Measurements from ENCODE around the gene PNPLA8. TPM values are rescaled to one million over a fixed set of nuclear protein-coding genes. Genes with fewer than 3 reads are reported as not detected.

PNPLA8 gene
- total and polyA plus RNA-seq, 2 of the 4 experiments (the other 2 are of a cell fraction), result 7.0 to 14.5 TPM

- dilution Hi-C loops (cut with HindIII; ENCODE audit: low sequenced_read_pairs, unreplicated experiment) (loop anchor here (25.0 kb wide), 1 partner anchor 300 kb away; no protein-coding TSS in a partner anchor), in situ Hi-C loops (cut with MboI; ENCODE audit: low sequenced_read_pairs) (loop anchor here (10.0 kb wide), 1 partner anchor 293 kb away; no protein-coding TSS in a partner anchor), intact Hi-C loops (cut with micrococcal nuclease) (no loop called here)
- ATAC-seq (ENCODE audit: low read depth) (no peak), DNase-seq (no peak)
- Histone ChIP-seq H4K5ac (ENCODE audit: low read depth, low read length) (no peak overlapping the region), H3K14ac (replicated peaks; ENCODE audit: low read depth, low read length) (no peak overlapping the region), H3K4me2 (ENCODE audit: low read depth, low read length) (no peak overlapping the region), H3K23ac (ENCODE audit: low read depth, low read length) (no peak overlapping the region), H2BK5ac (ENCODE audit: low read depth, low read length, poor library complexity, severe bottlenecking) (no peak overlapping the region), H3K9me1 (ENCODE audit: insufficient read depth, low read length) (no peaks in the 10 kb centered on the region), H2BK20ac (ENCODE audit: low read depth, low read length) (no peak overlapping the region), H3K79me1 (ENCODE audit: low read depth in 1 of 2, low read length in 2 of 2) (no peaks in the 10 kb centered on the region), H3K9me3 (ENCODE audit: control insufficient read depth, insufficient read depth, low read length) (no peaks in the 10 kb centered on the region), H3K4ac (ENCODE audit: low read depth, low read length) (no peak overlapping the region), H2BK120ac (ENCODE audit: low read depth, low read length) (no peak overlapping the region), H3K36me3 (ENCODE audit: control insufficient read depth, insufficient read depth, low read length) (no peaks in the 10 kb centered on the region), H3K27ac (ENCODE audit: insufficient read depth, low read length) (no peak overlapping the region), H3K18ac (ENCODE audit: low read depth, low read length) (no peak overlapping the region), H3K9ac (ENCODE audit: low read depth, low read length) (no peak overlapping the region), H3K56ac (ENCODE audit: extremely low read depth, insufficient read depth, low read length) (no peak overlapping the region), H2AFZ (replicated peaks; ENCODE audit: low read length, poor library complexity) (no peak overlapping the region), H3K4me1 (ENCODE audit: control insufficient read depth, insufficient read depth, low read length) (no peaks in the 10 kb centered on the region), H4K8ac (ENCODE audit: low read depth in 2 of 2, low read length in 2 of 2) (no peak overlapping the region), H3K27me3 (ENCODE audit: control insufficient read depth, insufficient read depth, low read length) (no peaks in the 10 kb centered on the region), H2AK5ac (ENCODE audit: low read depth, low read length) (no peak overlapping the region), H4K20me1 (ENCODE audit: insufficient read depth, low read length) (no peaks in the 10 kb centered on the region), H2BK15ac (ENCODE audit: low read depth, low read length) (no peak overlapping the region), H2AK9ac (replicated peaks; ENCODE audit: low read depth, low read length, poor library complexity) (no peak overlapping the region), H4K91ac (ENCODE audit: insufficient read depth, low read depth, low read length) (no peak overlapping the region), H3K4me3 (ENCODE audit: insufficient read depth, low read depth, low read length) (no peak overlapping the region)
- no peak for TF ChIP-seq MXI1 (IDR thresholded peaks at IDR 0.05; ENCODE audit: borderline replicate concordance, low read depth, low read length)
- no peak for TF ChIP-seq CTCF (conservative IDR thresholded peaks at IDR 0.05; ENCODE audit: low read depth, low read length)
- no peak for TF ChIP-seq RFX5 (IDR thresholded peaks at IDR 0.05; ENCODE audit: low read depth, low read length)
- TF ChIP-seq RCOR1 (IDR thresholded peaks at IDR 0.05; ENCODE audit: insufficient replicate concordance, low read length), result no peak
- CTCF ChIA-PET, result interaction anchor here (0.5 to 0.7 kb wide), 2 partner anchors 9 to 111 kb away, joined by 3 read pairs; no protein-coding TSS in a partner anchor
- no TSS peak for BruUV-seq (replicated peaks)
- POLR2A ChIA-PET (ENCODE audit: unreplicated experiment), result no interaction called here
These were observed 38.3 kb downstream of the PNPLA8 start for GRCh38 chr7:108487646-108488045.

Data from IMR-90 (cell line).